Uterus (tissue), 2 donors: ENCODE data around the gene CHN2.

Experiments
- CTCF ChIP-seq, 4 experiments: fragments of 200-600 bp in 2 of 4; fragments of 450-650 bp in 2 of 4; sonication (generic) in 2 of 4; IDR thresholded peaks; one replicate each; pipeline ENCODE4 v1.5.1; 2016 to 2019; ENCODE audit warnings: antibody characterized with exemption in 4 of 4, mild to moderate bottlenecking in 2 of 4, moderate library complexity in 1 of 4
- POLR2A ChIP-seq, 2 donors: fragments of 450-650 bp; IDR thresholded peaks; one replicate each; pipeline ENCODE4 v1.6.1; 2016; ENCODE audit warnings: antibody characterized with exemption in 2 of 2, mild to moderate bottlenecking in 1 of 2, moderate library complexity in 1 of 2

GRCh38 chr7:29458933-29459332 lies 264.4 kb downstream of the CHN2 start:
- TF ChIP-seq CTCF (IDR thresholded peaks at IDR 0.05): no peak
- TF ChIP-seq POLR2A (IDR thresholded peaks at IDR 0.05): no peak
